Measurements from ENCODE around the gene BRIP1. TPM values are rescaled to one million over a fixed set of nuclear protein-coding genes. Genes with fewer than 3 reads are reported as not detected.
A peak's percentile ranks its signal among the peaks of the same experiment; 100 is the strongest.

Gene BRIP1
- polyA plus RNA-seq, 1 of the 3 experiments (the other 2 are of a cell fraction): 2.0 TPM

DNA sequence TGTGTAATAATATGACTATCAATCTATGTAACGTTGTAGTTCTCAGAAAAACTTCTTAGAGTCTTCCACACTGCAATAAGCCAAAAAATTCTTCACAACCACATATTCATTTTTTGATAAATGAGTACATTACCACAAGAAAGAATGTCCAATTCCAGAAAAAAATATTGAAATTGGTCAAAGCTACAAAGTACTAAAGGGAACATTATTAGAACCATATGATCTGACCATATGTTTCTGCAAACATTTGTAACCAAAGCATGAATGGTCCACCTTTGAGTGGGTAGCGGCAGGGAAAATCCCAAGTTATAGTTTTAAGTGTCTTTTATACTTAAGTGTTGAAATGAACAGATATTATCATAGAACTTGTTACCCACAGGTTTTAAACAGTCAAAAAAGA lies 200.6 kb downstream of the BRIP1 start:
- no peaks in the 10 kb centered on the region for H3K36me3 ChIP-seq (replicated peaks in 1 of 2; ENCODE audit: control insufficient read depth in 1 of 2, insufficient read depth in 2 of 2, low read length in 1 of 2)
- H3K4me1 ChIP-seq (ENCODE audit: control insufficient read depth in 1 of 2, insufficient read depth in 2 of 2, low read depth in 1 of 2, low read length in 1 of 2): peaks cover 0 to 6% of the 10 kb centered on the region in 2 experiments; a peak in 2 of 4 replicates
- H3K4me2 ChIP-seq: no peak overlapping the region
- no peak for TF ChIP-seq TAF1 (IDR thresholded peaks at IDR 0.05; ENCODE audit: borderline replicate concordance, low read depth, low read length)
- no peak for TF ChIP-seq CHD2 (IDR thresholded peaks at IDR 0.05; ENCODE audit: low read length, partially characterized antibody)
- TF ChIP-seq CTCF (IDR thresholded peaks at IDR 0.05): no peak
- no peak for TF ChIP-seq SIN3A (IDR thresholded peaks at IDR 0.05; ENCODE audit: borderline replicate concordance, low read depth, low read length)
- TF ChIP-seq, protein P1, sequence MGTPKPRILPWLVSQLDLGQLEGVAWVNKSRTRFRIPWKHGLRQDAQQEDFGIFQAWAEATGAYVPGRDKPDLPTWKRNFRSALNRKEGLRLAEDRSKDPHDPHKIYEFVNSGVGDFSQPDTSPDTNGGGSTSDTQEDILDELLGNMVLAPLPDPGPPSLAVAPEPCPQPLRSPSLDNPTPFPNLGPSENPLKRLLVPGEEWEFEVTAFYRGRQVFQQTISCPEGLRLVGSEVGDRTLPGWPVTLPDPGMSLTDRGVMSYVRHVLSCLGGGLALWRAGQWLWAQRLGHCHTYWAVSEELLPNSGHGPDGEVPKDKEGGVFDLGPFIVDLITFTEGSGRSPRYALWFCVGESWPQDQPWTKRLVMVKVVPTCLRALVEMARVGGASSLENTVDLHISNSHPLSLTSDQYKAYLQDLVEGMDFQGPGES (IDR thresholded peaks at IDR 0.05; ENCODE audit: low read depth, low read length): no peak
- TF ChIP-seq FOXJ3 (CRISPR knock-in tag; IDR thresholded peaks at IDR 0.05): no peak
- peak; percentile 66 for TF ChIP-seq TCF12 (IDR thresholded peaks at IDR 0.05)
- TF ChIP-seq GABPA (IDR thresholded peaks at IDR 0.05; ENCODE audit: low read depth): no peak
- no peaks in the 10 kb centered on the region for H3K27me3 ChIP-seq (ENCODE audit: insufficient read depth)
- H3K27ac ChIP-seq (ENCODE audit: low read depth in 2 of 2, low read length in 1 of 2): no peak overlapping the region
- H2AFZ ChIP-seq (ENCODE audit: low read depth): no peak overlapping the region
- no peaks in the 10 kb centered on the region for H3K9me2 ChIP-seq
- no peaks in the 10 kb centered on the region for H3K79me2 ChIP-seq (ENCODE audit: insufficient read depth)
- DNase-seq: no peak
- ChIA-PET CTCF (no interaction called here), POLR2A (no interaction called here)
- H3K9me3 ChIP-seq: no peaks in the 10 kb centered on the region
- no peak overlapping the region for H3K4me3 ChIP-seq (ENCODE audit: low read depth in 2 of 2, low read length in 1 of 2)
- 66% methylated on average over 2 of the region's 2 CpGs for WGBS (ENCODE audit: low lambda C conversion rate)
- peaks cover 7% of the 10 kb centered on the region for H3F3A ChIP-seq (replicated peaks; ENCODE audit: insufficient read depth)
- H4K20me1 ChIP-seq (ENCODE audit: insufficient read depth): no peaks in the 10 kb centered on the region
- H3K9ac ChIP-seq: no peak overlapping the region

DNA sequence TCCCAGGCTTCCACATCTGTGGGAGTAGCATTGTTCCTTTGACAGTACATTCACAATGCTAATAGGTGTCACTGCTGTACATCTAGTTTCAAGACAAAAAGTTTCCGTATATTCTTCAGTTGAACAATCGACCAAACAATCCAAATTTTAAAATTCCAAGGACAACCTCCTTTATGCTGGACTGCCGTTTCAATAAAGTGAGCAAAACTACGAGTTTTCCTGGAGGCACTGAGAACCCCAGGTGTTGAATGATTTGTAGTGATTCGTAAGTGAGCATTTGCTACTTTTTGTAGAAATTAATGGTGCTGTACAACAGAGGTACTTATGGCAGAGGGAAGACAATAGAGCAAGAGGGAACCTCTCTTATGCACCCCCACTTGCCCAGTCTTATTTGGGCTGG lies 201.1 kb downstream of the BRIP1 start:
- no peak overlapping the region for H3K4me2 ChIP-seq
- no peak for DNase-seq
- H2AFZ ChIP-seq (ENCODE audit: low read depth): no peak overlapping the region
- H3F3A ChIP-seq (replicated peaks; ENCODE audit: insufficient read depth): peaks cover 13% of the 10 kb centered on the region
- POLR2A ChIA-PET: no interaction called here
- H3K9ac ChIP-seq: no peak overlapping the region
- H3K36me3 ChIP-seq (replicated peaks in 1 of 2; ENCODE audit: control insufficient read depth in 1 of 2, insufficient read depth in 2 of 2, low read length in 1 of 2): no peaks in the 10 kb centered on the region
- H3K4me1 ChIP-seq (ENCODE audit: control insufficient read depth in 1 of 2, insufficient read depth in 2 of 2, low read depth in 1 of 2, low read length in 1 of 2): peaks cover 0 to 6% of the 10 kb centered on the region in 2 experiments; a peak in 2 of 4 replicates
- CTCF ChIA-PET: no interaction called here
- WGBS (ENCODE audit: low lambda C conversion rate): 74% methylated on average over 5 of the region's 5 CpGs
- H3K4me3 ChIP-seq (ENCODE audit: low read depth in 2 of 2, low read length in 1 of 2): no peak overlapping the region
- no peaks in the 10 kb centered on the region for H3K27me3 ChIP-seq (ENCODE audit: insufficient read depth)
- H3K79me2 ChIP-seq (ENCODE audit: insufficient read depth): no peaks in the 10 kb centered on the region
- no peaks in the 10 kb centered on the region for H4K20me1 ChIP-seq (ENCODE audit: insufficient read depth)
- no peak overlapping the region for H3K27ac ChIP-seq (ENCODE audit: low read depth in 2 of 2, low read length in 1 of 2)
- H3K9me2 ChIP-seq: no peaks in the 10 kb centered on the region
- H3K9me3 ChIP-seq: no peaks in the 10 kb centered on the region
- TF ChIP-seq TEAD4 (IDR thresholded peaks at IDR 0.05; ENCODE audit: borderline replicate concordance, insufficient read depth) (no peak), MAX (IDR thresholded peaks at IDR 0.05; ENCODE audit: low read depth) (no peak), JUND (IDR thresholded peaks at IDR 0.05) (no peak), TAF1 (IDR thresholded peaks at IDR 0.05; ENCODE audit: borderline replicate concordance, low read depth, low read length) (no peak), GABPA (IDR thresholded peaks at IDR 0.05; ENCODE audit: low read depth) (no peak), GATA2 (CRISPR knock-in tag; IDR thresholded peaks at IDR 0.05) (no peak), POLR2AphosphoS5 (IDR thresholded peaks at IDR 0.05; ENCODE audit: low read depth, low read length) (no peak), FOXJ3 (CRISPR knock-in tag; IDR thresholded peaks at IDR 0.05) (no peak), MEF2A (IDR thresholded peaks at IDR 0.05; ENCODE audit: borderline replicate concordance, low read depth) (no peak), FOSL2 (IDR thresholded peaks at IDR 0.05; ENCODE audit: borderline replicate concordance, low read depth) (no peak), NRF1 (IDR thresholded peaks at IDR 0.05; ENCODE audit: low read depth, low read length) (no peak), RXRA (IDR thresholded peaks at IDR 0.05; ENCODE audit: borderline replicate concordance, low read depth) (no peak)
- TF ChIP-seq, protein P1 (IDR thresholded peaks at IDR 0.05; ENCODE audit: low read depth, low read length): no peak
- TF ChIP-seq, protein P2, sequence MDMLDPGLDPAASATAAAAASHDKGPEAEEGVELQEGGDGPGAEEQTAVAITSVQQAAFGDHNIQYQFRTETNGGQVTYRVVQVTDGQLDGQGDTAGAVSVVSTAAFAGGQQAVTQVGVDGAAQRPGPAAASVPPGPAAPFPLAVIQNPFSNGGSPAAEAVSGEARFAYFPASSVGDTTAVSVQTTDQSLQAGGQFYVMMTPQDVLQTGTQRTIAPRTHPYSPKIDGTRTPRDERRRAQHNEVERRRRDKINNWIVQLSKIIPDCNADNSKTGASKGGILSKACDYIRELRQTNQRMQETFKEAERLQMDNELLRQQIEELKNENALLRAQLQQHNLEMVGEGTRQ (IDR thresholded peaks at IDR 0.05; ENCODE audit: borderline replicate concordance, low read depth, low read length): no peak
- TF ChIP-seq, protein P3, sequence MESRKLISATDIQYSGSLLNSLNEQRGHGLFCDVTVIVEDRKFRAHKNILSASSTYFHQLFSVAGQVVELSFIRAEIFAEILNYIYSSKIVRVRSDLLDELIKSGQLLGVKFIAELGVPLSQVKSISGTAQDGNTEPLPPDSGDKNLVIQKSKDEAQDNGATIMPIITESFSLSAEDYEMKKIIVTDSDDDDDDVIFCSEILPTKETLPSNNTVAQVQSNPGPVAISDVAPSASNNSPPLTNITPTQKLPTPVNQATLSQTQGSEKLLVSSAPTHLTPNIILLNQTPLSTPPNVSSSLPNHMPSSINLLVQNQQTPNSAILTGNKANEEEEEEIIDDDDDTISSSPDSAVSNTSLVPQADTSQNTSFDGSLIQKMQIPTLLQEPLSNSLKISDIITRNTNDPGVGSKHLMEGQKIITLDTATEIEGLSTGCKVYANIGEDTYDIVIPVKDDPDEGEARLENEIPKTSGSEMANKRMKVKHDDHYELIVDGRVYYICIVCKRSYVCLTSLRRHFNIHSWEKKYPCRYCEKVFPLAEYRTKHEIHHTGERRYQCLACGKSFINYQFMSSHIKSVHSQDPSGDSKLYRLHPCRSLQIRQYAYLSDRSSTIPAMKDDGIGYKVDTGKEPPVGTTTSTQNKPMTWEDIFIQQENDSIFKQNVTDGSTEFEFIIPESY (IDR thresholded peaks at IDR 0.05; ENCODE audit: borderline replicate concordance, low read depth): no peak
- TF ChIP-seq, protein P4, sequence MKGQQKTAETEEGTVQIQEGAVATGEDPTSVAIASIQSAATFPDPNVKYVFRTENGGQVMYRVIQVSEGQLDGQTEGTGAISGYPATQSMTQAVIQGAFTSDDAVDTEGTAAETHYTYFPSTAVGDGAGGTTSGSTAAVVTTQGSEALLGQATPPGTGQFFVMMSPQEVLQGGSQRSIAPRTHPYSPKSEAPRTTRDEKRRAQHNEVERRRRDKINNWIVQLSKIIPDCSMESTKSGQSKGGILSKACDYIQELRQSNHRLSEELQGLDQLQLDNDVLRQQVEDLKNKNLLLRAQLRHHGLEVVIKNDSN (IDR thresholded peaks at IDR 0.05; ENCODE audit: borderline replicate concordance, low read depth): no peak

Data from SK-N-SH (cell line).